ENCODE data around the gene PIM3. TPM values are rescaled to one million over a fixed set of nuclear protein-coding genes. Genes with fewer than 3 reads are reported as not detected.

The PIM3 gene
- total RNA-seq, 4 donors from 2014 or later: 43.8 to 75.7 (median 52.1) TPM

- Histone ChIP-seq H3K4me3 (peak overlapping the region; percentile 81 to 93 (median 84)), H3K9me3 (no peaks in the 10 kb centered on the region), H3K4me1 (peaks cover 11 to 38% (median 19%) of the 10 kb centered on the region in 3 donors), H3K27ac (peak overlapping the region; percentile 71 to 96 (median 96)), H3K36me3 (peaks cover 0 to 41% (median 0%) of the 10 kb centered on the region in 3 donors), H3K27me3 (no peaks in the 10 kb centered on the region)
- no peak for TF ChIP-seq POLR2A (IDR thresholded peaks at IDR 0.05)
- no peak for TF ChIP-seq CTCF (IDR thresholded peaks at IDR 0.05)
- WGBS, 2 donors: 64 to 74% methylated on average over 20 to 27 of the region's 47 CpGs
- DNase-seq: no peak
- intact Hi-C loops (cut with DNase I): no loop called here
Observed at GRCh38 chr22:49918911-49919881, 41.4 kb upstream of the PIM3 start.

GRCh38 chr22:49920859-49921258 lies 39.7 kb upstream of the PIM3 start:
- Histone ChIP-seq H3K36me3 (peaks cover 0 to 45% (median 0%) of the 10 kb centered on the region in 3 donors), H3K9me3 (no peaks in the 10 kb centered on the region), H3K4me1 (peaks cover 11 to 38% (median 19%) of the 10 kb centered on the region in 3 donors), H3K27me3 (no peaks in the 10 kb centered on the region), H3K4me3 (no peak overlapping the region), H3K27ac (no peak overlapping the region)
- intact Hi-C loops (cut with DNase I): loop anchor here (10.0 kb wide), 2 partner anchors 156 to 294 kb away; no protein-coding TSS in a partner anchor
- 96 to 98% methylated on average over 8 to 17 of the region's 18 CpGs for WGBS, 2 donors
- no peak for TF ChIP-seq CTCF (IDR thresholded peaks at IDR 0.05)
- TF ChIP-seq POLR2A (IDR thresholded peaks at IDR 0.05): no peak
- DNase-seq: no peak

DNA sequence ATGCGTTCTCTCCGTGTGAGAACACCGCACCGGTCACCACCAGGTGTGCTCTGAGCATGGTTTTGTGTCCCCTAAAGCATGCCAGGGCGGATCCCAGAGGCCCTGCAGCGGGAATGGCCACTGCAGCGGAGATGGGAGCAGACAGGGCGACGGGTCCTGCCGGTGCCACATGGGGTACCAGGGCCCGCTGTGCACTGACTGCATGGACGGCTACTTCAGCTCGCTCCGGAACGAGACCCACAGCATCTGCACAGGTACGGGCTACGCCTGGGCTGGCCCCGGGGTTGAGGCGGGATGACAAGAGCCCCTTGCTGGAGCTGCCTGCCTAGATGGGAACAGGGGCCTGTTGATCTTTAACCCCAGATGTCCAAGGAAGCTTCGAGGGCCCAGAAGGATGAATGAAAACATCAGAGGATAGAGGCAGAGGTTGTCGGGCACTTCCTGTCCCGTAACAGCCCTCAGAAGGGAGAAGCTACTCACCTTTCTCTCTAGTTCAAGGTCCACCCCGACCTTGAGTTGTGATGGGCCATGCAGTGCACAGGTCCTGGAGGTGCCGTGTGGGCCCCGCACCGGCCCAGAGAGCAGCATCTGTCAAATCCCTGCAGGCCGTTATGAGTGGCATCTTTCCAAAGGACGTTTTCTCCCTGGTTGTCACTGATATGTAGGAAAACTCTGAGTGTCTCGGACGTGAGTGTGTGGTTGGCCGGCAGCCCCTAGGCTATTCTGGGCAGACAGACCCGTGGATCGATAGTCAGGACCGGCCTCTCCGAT lies 38.9 kb upstream of the PIM3 start:
- 94 to 95% methylated on average over 15 to 27 of the region's 35 CpGs for WGBS, 2 donors
- H3K9me3 ChIP-seq: no peaks in the 10 kb centered on the region
- H3K4me3 ChIP-seq: no peak overlapping the region
- no peak overlapping the region for H3K27ac ChIP-seq
- TF ChIP-seq CTCF (IDR thresholded peaks at IDR 0.05) (no peak), POLR2A (IDR thresholded peaks at IDR 0.05) (no peak)
- no peaks in the 10 kb centered on the region for H3K27me3 ChIP-seq
- no peak for DNase-seq
- H3K36me3 ChIP-seq: peaks cover 0 to 50% (median 0%) of the 10 kb centered on the region in 3 donors
- intact Hi-C loops (cut with DNase I): loop anchor here (10.0 kb wide), 2 partner anchors 157 to 293 kb away; no protein-coding TSS in a partner anchor
- peaks cover 11 to 33% (median 19%) of the 10 kb centered on the region in 3 donors for H3K4me1 ChIP-seq

DNA sequence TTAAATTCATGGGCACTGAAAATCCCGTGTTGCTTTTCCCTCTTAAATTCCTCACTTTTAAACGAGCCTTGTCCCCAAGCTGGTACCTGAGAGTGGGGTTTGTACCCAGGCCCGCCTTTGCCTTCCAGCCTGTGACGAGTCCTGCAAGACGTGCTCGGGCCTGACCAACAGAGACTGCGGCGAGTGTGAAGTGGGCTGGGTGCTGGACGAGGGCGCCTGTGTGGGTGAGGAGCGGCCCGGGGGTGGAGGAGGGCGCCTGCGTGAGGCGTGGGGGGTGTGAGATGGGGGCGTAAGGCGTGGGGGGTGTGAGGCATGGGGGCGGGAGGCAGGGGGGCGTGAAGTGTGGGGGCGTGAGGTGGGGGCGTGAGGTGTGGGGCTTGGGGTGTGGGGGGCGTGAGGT lies 38.1 kb upstream of the PIM3 start:
- TF ChIP-seq CTCF (IDR thresholded peaks at IDR 0.05) (no peak), POLR2A (IDR thresholded peaks at IDR 0.05) (no peak)
- Histone ChIP-seq H3K36me3 (peaks cover 0 to 51% (median 0%) of the 10 kb centered on the region in 3 donors), H3K27ac (no peak overlapping the region), H3K4me1 (peaks cover 11 to 26% (median 11%) of the 10 kb centered on the region in 3 donors), H3K4me3 (no peak overlapping the region), H3K9me3 (no peaks in the 10 kb centered on the region), H3K27me3 (no peaks in the 10 kb centered on the region)
- DNase-seq: no peak
- intact Hi-C loops (cut with DNase I): loop anchor here (10.0 kb wide), 2 partner anchors 158 to 292 kb away; no protein-coding TSS in a partner anchor
- 60 to 80% methylated on average over 1 of the region's 22 CpGs for whole genome bisulfite sequencing, 2 donors
